ENCODE measurements around the gene HYAL4.

HYAL4 gene

DNA sequence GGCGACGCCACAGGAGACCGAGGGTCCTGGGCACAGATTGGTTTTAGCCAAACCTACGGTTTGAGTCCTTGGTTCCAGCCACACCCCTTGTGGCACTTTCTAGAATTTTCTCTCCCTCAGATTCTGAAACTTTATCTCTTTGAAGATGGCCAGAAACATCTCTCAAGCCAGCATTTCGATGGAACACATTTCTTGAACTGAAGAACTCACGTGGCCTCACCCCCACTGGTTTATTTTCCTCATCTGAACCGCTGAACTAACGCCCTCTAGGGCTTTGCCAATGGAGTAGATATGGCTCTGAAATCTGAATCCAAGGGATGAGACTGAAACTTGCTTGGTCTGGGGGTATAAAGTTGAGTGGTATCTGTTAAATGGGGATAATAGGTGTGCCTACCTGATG is 73.3 kb downstream of the HYAL4 start:
- no peak for DNase-seq

GRCh38 chr7:123923599-123923998 is 78.6 kb downstream of the HYAL4 start:
- no peak for DNase-seq

- no peak for DNase-seq
Measured at GRCh38 chr7:123924941-123925340, 80.0 kb downstream of the HYAL4 start, which contains the start of gene SPAM1. SPAM1 (plus strand) TSS chr7:123925241; CDS start chr7:123953571, 28,330 bp downstream.
